HepG2 (cell line): ENCODE measurements around the gene TBCCD1. TPM values are rescaled to one million over a fixed set of nuclear protein-coding genes. Genes with fewer than 3 reads are reported as not detected.

ENCODE experiments used
- ATAC-seq: fragments of 200-7000 bp; cut with Tn5 transposase; 3 replicates; pipeline ENCODE4 v1.9.1; 2020; ENCODE audit warnings: mild to moderate bottlenecking, moderate library complexity
- BruUV-seq: library from RNA; stranded (reverse); fragments of 400-500 nt; replicated peaks from 2 replicates; lab custom pipeline; 2021; lab: Mats Ljungman, UMichigan
- CTCF ChIA-PET: fragments of 300-600 bp; formaldehyde crosslinking; extraction: SDS; loops from one replicate; lab custom pipeline; 2021; ENCODE audit warnings: low total read pairs, inconsistent platforms, low intra/inter-chr PET ratio; lab: Yijun Ruan, JAX
- POLR2A ChIA-PET: fragments of 350-600 bp; sonication (Branson Sonifier 250); formaldehyde crosslinking; loops from one replicate; lab custom pipeline; 2020; ENCODE audit warnings: antibody characterized with exemption, inconsistent platforms; lab: Yijun Ruan, JAX
- DNase-seq: peaks from one replicate; pipeline ENCODE4 v3.0.0-alpha.2; 2015; ENCODE audit warnings: low spot score
- FAIRE-seq: peaks from 3 replicates; lab custom pipeline; 2011; peaks lifted over from hg19 to GRCh38; lab: Jason Lieb, UNC
- H2AFZ ChIP-seq: one replicate; pipeline ENCODE4 v1.6.1; 2011; ENCODE audit warnings: low read length, inconsistent platforms
- H3K27ac ChIP-seq: fragments of 300-600 bp; 3 replicates; pipeline ENCODE4 v1.8.0; 2011; ENCODE audit warnings: mixed run types, mild to moderate bottlenecking, mixed read lengths, low read length, inconsistent platforms; ENCODE audit not compliant: insufficient read depth; ENCODE audit errors: extremely low read length
- H3K27me3 ChIP-seq, 2 experiments: fragments of 200-600 bp in 1 of 2; 2 replicates in 1 of 2; 3 replicates in 1 of 2; pipeline versions ENCODE4 v1.6.0 to v1.8.0; 2011; ENCODE audit warnings: low read length in 2 of 2, mild to moderate bottlenecking in 2 of 2, moderate library complexity in 2 of 2, inconsistent platforms in 1 of 2; ENCODE audit not compliant: insufficient read depth in 2 of 2, control insufficient read depth in 1 of 2
- H3K36me3 ChIP-seq, 2 experiments: fragments of 200-600 bp in 1 of 2; replicated peaks in 1 of 2; 2 replicates in 1 of 2; 3 replicates in 1 of 2; pipeline versions ENCODE4 v1.5.1 to v1.8.0; 2011; ENCODE audit warnings: low read length in 2 of 2, inconsistent platforms in 1 of 2; ENCODE audit not compliant: insufficient read depth in 2 of 2, control insufficient read depth in 1 of 2
- H3K4me1 ChIP-seq: 2 replicates; pipeline ENCODE4 v1.5.1; 2012; ENCODE audit warnings: low read length, inconsistent platforms; ENCODE audit not compliant: insufficient read depth
- H3K4me2 ChIP-seq: 2 replicates; pipeline ENCODE4 v1.6.0; 2011; ENCODE audit warnings: low read depth, low read length, inconsistent platforms
- H3K4me3 ChIP-seq, 3 experiments: fragments of 200-600 bp in 1 of 3; sonication (generic), shearing (Covaris generic) in 1 of 3; replicated peaks in 1 of 3; 2 replicates each; pipeline ENCODE4 v1.5.1; 2011 to 2016; ENCODE audit warnings: low read length in 3 of 3, inconsistent platforms in 2 of 3, low read depth in 2 of 3, mild to moderate bottlenecking in 2 of 3, control low read depth in 1 of 3, mixed read lengths in 1 of 3; ENCODE audit not compliant: insufficient read depth in 1 of 3
- H3K79me2 ChIP-seq: one replicate; pipeline ENCODE4 v1.6.1; 2011; ENCODE audit warnings: low read length, inconsistent platforms; ENCODE audit not compliant: insufficient read depth
- H3K9ac ChIP-seq: 2 replicates; pipeline ENCODE4 v1.6.0; 2011; ENCODE audit warnings: mild to moderate bottlenecking, low read depth, low read length, inconsistent platforms; ENCODE audit not compliant: insufficient read depth
- H3K9me3 ChIP-seq: 2 replicates; pipeline ENCODE4 v1.5.1; 2012; ENCODE audit warnings: mild to moderate bottlenecking, low read length
- H4K20me1 ChIP-seq: 2 replicates; pipeline ENCODE4 v1.6.0; 2011; ENCODE audit warnings: inconsistent platforms, mild to moderate bottlenecking, low read length, moderate library complexity; ENCODE audit not compliant: insufficient read depth
- ASH2L ChIP-seq: fragments of 300-600, 200-600 bp; sonication (generic); IDR thresholded peaks from 2 replicates; pipeline ENCODE4 v1.7.0; 2017; ENCODE audit warnings: low read depth, mild to moderate bottlenecking, moderate library complexity, mixed read lengths, low read length; ENCODE audit not compliant: insufficient read length
- ATF1 ChIP-seq: IDR thresholded peaks from 2 replicates; pipeline ENCODE4 v1.6.1; 2016; ENCODE audit warnings: mild to moderate bottlenecking, control low read depth
- ATF2 ChIP-seq: sonication (generic); formaldehyde crosslinking; IDR thresholded peaks from 2 replicates; pipeline ENCODE4 v1.4.0; 2020; ENCODE audit warnings: missing genetic modification reagents
- FOXK2 ChIP-seq: fragments of 450-650 bp; IDR thresholded peaks from 2 replicates; pipeline ENCODE4 v1.6.1; 2016
- HMG20B ChIP-seq: conservative IDR thresholded peaks from 2 replicates; pipeline ENCODE4 v1.6.1; 2016; ENCODE audit warnings: missing genetic modification reagents, missing compliant biosample characterization
- HOXD1 ChIP-seq: sonication (generic); formaldehyde crosslinking; IDR thresholded peaks from 2 replicates; pipeline ENCODE4 v1.5.0; 2020; ENCODE audit warnings: missing genetic modification reagents
- KMT2B ChIP-seq: IDR thresholded peaks from 2 replicates; pipeline ENCODE4 v1.6.1; 2016; ENCODE audit warnings: missing genetic modification reagents, missing compliant biosample characterization
- LBX2 ChIP-seq: sonication (generic); formaldehyde crosslinking; IDR thresholded peaks from 2 replicates; pipeline ENCODE4 v1.5.0; 2020; ENCODE audit warnings: missing genetic modification reagents, mild to moderate bottlenecking, borderline replicate concordance
- NFRKB ChIP-seq: fragments of 450-650 bp; IDR thresholded peaks from 2 replicates; pipeline ENCODE4 v1.6.1; 2017
- NR2C2 ChIP-seq: sonication (generic); formaldehyde crosslinking; IDR thresholded peaks from 2 replicates; pipeline ENCODE4 v1.4.0; 2020; ENCODE audit warnings: missing genetic modification reagents, mild to moderate bottlenecking, moderate library complexity, borderline replicate concordance
- POLR2AphosphoS2 ChIP-seq: IDR thresholded peaks from 2 replicates; pipeline ENCODE4 v1.6.1; 2011; ENCODE audit warnings: low read depth, low read length, improper control_type of control experiment
- RARG ChIP-seq: sonication (generic); formaldehyde crosslinking; IDR thresholded peaks from 2 replicates; pipeline ENCODE4 v1.4.0; 2020; ENCODE audit warnings: low read depth, mild to moderate bottlenecking, missing genetic modification reagents
- SKI ChIP-seq: fragments of 450-650 bp; IDR thresholded peaks from one replicate; pipeline ENCODE4 v1.6.1; 2018; ENCODE audit warnings: mild to moderate bottlenecking; ENCODE audit not compliant: partially characterized antibody
- SOX6 ChIP-seq, 2 experiments: fragments of 450-650 bp in 1 of 2; sonication (generic) in 1 of 2; formaldehyde crosslinking in 1 of 2; IDR thresholded peaks; 2 replicates each; pipeline versions ENCODE4 v1.4.0 to v1.6.1; 2017 to 2020; ENCODE audit warnings: antibody characterized with exemption in 1 of 2, mild to moderate bottlenecking in 1 of 2, missing genetic modification reagents in 1 of 2
- TGIF2 ChIP-seq: IDR thresholded peaks from 2 replicates; pipeline ENCODE4 v1.6.1; 2016; ENCODE audit warnings: control low read depth, missing compliant biosample characterization
- THAP11 ChIP-seq: IDR thresholded peaks from 2 replicates; pipeline ENCODE4 v1.6.1; 2016; ENCODE audit warnings: missing biosample characterization, missing genetic modification reagents
- ZC3H4 ChIP-seq: sonication (generic); formaldehyde crosslinking; IDR thresholded peaks from 2 replicates; pipeline ENCODE4 v1.4.0; 2020; ENCODE audit warnings: missing genetic modification reagents, borderline replicate concordance
- ZNF234 ChIP-seq: sonication (generic); formaldehyde crosslinking; conservative IDR thresholded peaks from 2 replicates; pipeline ENCODE4 v1.5.1; 2020; ENCODE audit warnings: mild to moderate bottlenecking, missing genetic modification reagents
- ZNF343 ChIP-seq: sonication (generic); formaldehyde crosslinking; IDR thresholded peaks from 2 replicates; pipeline ENCODE4 v1.4.0; 2020; ENCODE audit warnings: mild to moderate bottlenecking, missing genetic modification reagents
- ZNF468 ChIP-seq: sonication (generic); formaldehyde crosslinking; IDR thresholded peaks from 2 replicates; pipeline ENCODE4 v1.8.0; 2022; ENCODE audit warnings: mild to moderate bottlenecking, moderate library complexity, missing genetic modification reagents
- WGBS: methylation state at CpG from one replicate; pipeline ENCODE4 v1.1.6; 2017; ENCODE audit warnings: low lambda C conversion rate; 5-methylcytosine and 5-hydroxymethylcytosine counted together
- in situ Hi-C: cut with HindIII; loops from 2 replicates; pipeline ENCODE4 v1.10.0; 2017; ENCODE audit warnings: low pct_unique_long_range_greater_than_20kb; ENCODE audit not compliant: extremely low pct_ligation_motif_present
- intact Hi-C: fragments of 100-400 bp; cut with micrococcal nuclease; formaldehyde crosslinking; loops from one replicate; pipeline ENCODE4 v1.10.0; 2022; ENCODE audit not compliant: unreplicated experiment
- polyA plus RNA-seq, 8 experiments: library from polyadenylated mRNA; depleted of rRNA in 3 of 8; stranded (reverse) in 7 of 8; unstranded in 1 of 8; fragments of >200 nt; fragmentation: Illumina TruSeq in 4 of 8; extraction: Trizol in 4 of 8; gene quantifications; 2 replicates each; pipeline versions ENCODE4 v1.2.1 to v1.2.3, GENCODE V29; 2011 to 2016; ENCODE audit warnings: low read depth in 4 of 8, missing spikeins in 1 of 8, mixed read lengths in 1 of 8; ENCODE audit not compliant: insufficient read depth in 1 of 8
- total RNA-seq, 5 experiments: library from RNA; depleted of rRNA; stranded (reverse); fragments of >200 nt; fragmentation: Illumina TruSeq; extraction: Trizol; gene quantifications; 2 replicates each; pipeline ENCODE4 v1.2.3, GENCODE V29; 2016; ENCODE audit warnings: low read depth in 1 of 5

The TBCCD1 gene
- total and polyA plus RNA-seq, 2 of the 13 experiments (the other 11 are each of a cell fraction or from before 2014, with no cell fraction given): 13.6 to 16.2 TPM

- ATAC-seq (peak; percentile 51), FAIRE-seq (peak; percentile 71), DNase-seq (peak; percentile 68)
- H4K20me1 ChIP-seq: no peaks in the 10 kb centered on the region
- peaks cover 21% of the 10 kb centered on the region for H3K4me1 ChIP-seq
- no peaks in the 10 kb centered on the region for H3K27me3 ChIP-seq
- intact Hi-C loops: loop anchor here (2.0 kb wide), 1 partner anchor 268 kb away; no protein-coding TSS in a partner anchor
- peak overlapping the region; percentile 40 for H3K4me2 ChIP-seq
- H3K9ac ChIP-seq: peak overlapping the region; percentile 32
- ChIA-PET POLR2A (interaction anchor here (0.6 to 1.1 kb wide), 4 partner anchors 16 to 274 kb away, joined by 3 to 5 read pairs (median 3); no protein-coding TSS in a partner anchor), CTCF (no interaction called here)
- no peak overlapping the region for H2AFZ ChIP-seq
- H3K36me3 ChIP-seq: peaks cover 3 to 29% of the 10 kb centered on the region in 2 experiments; a peak in 4 of 5 replicates
- no peaks in the 10 kb centered on the region for H3K9me3 ChIP-seq
- 38% methylated on average over 5 of the region's 5 CpGs for WGBS
- in situ Hi-C loops: no loop called here
- BruUV-seq: TSS peak; percentile 52
- H3K27ac ChIP-seq: peak overlapping the region; percentile 56
- no peaks in the 10 kb centered on the region for H3K79me2 ChIP-seq
- no peak overlapping the region for H3K4me3 ChIP-seq
- TF ChIP-seq POLR2AphosphoS2: no peak
- no peak for TF ChIP-seq ZNF468 (CRISPR knock-in tag)
- TF ChIP-seq SKI: no peak
- TF ChIP-seq ASH2L: peak; percentile 55
- TF ChIP-seq THAP11 (CRISPR knock-in tag): no peak; the same call in 1 of the 2 replicates
- no peak for TF ChIP-seq ZNF343
- TF ChIP-seq NR2C2 (CRISPR knock-in tag): no peak
- no peak for TF ChIP-seq TGIF2
- TF ChIP-seq HOXD1 (CRISPR knock-in tag): no peak
- TF ChIP-seq ATF1: no peak
- TF ChIP-seq LBX2 (CRISPR knock-in tag): no peak
- no peak for TF ChIP-seq ZC3H4 (CRISPR knock-in tag)
- TF ChIP-seq SOX6 (IDR thresholded peaks at IDR 0.05): no peak
- TF ChIP-seq SOX6 (CRISPR knock-in tag; IDR thresholded peaks at IDR 0.05): peak; percentile 70
- no peak for TF ChIP-seq KMT2B (CRISPR knock-in tag)
- TF ChIP-seq ATF2 (CRISPR knock-in tag): no peak
- TF ChIP-seq RARG: no peak
- no peak for TF ChIP-seq NFRKB
- no peak for TF ChIP-seq FOXK2
- no peak for TF ChIP-seq ZNF234
- TF ChIP-seq HMG20B (CRISPR knock-in tag): no peak
Observed at GRCh38 chr3:186552408-186553031, 14.6 kb downstream of the TBCCD1 start.
